8988T (cell line): ENCODE results near the gene GKN1.

ENCODE experiments used
- DNase-seq: peaks from one replicate; pipeline ENCODE4 v3.0.0; 2011

Gene GKN1

GRCh38 chr2:68961380-68961779 lies 13.1 kb upstream of the GKN1 start:
- no peak for DNase-seq

- no peak for DNase-seq
Measured at GRCh38 chr2:68964282-68964681, 10.2 kb upstream of the GKN1 start.

- DNase-seq, result no peak
Measured at GRCh38 chr2:68968221-68968620, 6.2 kb upstream of the GKN1 start.

- no peak for DNase-seq
Measured at GRCh38 chr2:68969736-68970490, 4.5 kb upstream of the GKN1 start.

GRCh38 chr2:68970566-68971265 lies 3.7 kb upstream of the GKN1 start:
- DNase-seq, result no peak

- DNase-seq, result peak; percentile 22
Measured at GRCh38 chr2:68971591-68972231, 2.7 kb upstream of the GKN1 start.

- DNase-seq, result no peak
Measured at GRCh38 chr2:68974946-68975665, 670 bp downstream of the GKN1 start.

GRCh38 chr2:68975844-68976243 lies 1.4 kb downstream of the GKN1 start:
- DNase-seq, result no peak

- no peak for DNase-seq
Measured at GRCh38 chr2:68977453-68977852, 3.0 kb downstream of the GKN1 start.

GRCh38 chr2:68978098-68978497 lies 3.7 kb downstream of the GKN1 start:
- DNase-seq, result no peak

GRCh38 chr2:68980956-68981355 lies 6.5 kb downstream of the GKN1 start:
- DNase-seq, result no peak

GRCh38 chr2:68987021-68987503 lies 12.6 kb downstream of the GKN1 start:
- DNase-seq, result no peak

- no peak for DNase-seq
Measured at GRCh38 chr2:68989035-68989434, 14.6 kb downstream of the GKN1 start.

GRCh38 chr2:68992341-68992740 lies 17.9 kb downstream of the GKN1 start:
- DNase-seq, result no peak

- no peak for DNase-seq
Measured at GRCh38 chr2:68992933-68993332, 18.5 kb downstream of the GKN1 start.

GRCh38 chr2:68993660-68994059 lies 19.2 kb downstream of the GKN1 start:
- DNase-seq, result no peak

GRCh38 chr2:68994864-68995263 lies 20.4 kb downstream of the GKN1 start:
- no peak for DNase-seq

- DNase-seq, result no peak
Measured at GRCh38 chr2:68995916-68996315, 21.5 kb downstream of the GKN1 start.

GRCh38 chr2:68997401-68997800 lies 23.0 kb downstream of the GKN1 start:
- no peak for DNase-seq

GRCh38 chr2:69001879-69002278 lies 27.4 kb downstream of the GKN1 start:
- no peak for DNase-seq

GRCh38 chr2:69003731-69004130 lies 29.3 kb downstream of the GKN1 start:
- no peak for DNase-seq

GRCh38 chr2:69007169-69007568 lies 32.7 kb downstream of the GKN1 start:
- no peak for DNase-seq

GRCh38 chr2:69007603-69008002 lies 33.2 kb downstream of the GKN1 start:
- no peak for DNase-seq
